NCI-H748 treated with DMSO at 0.1 percent for 48 hours (cell line): ENCODE data around the gene RCVRN.

ENCODE experiments used
- DNase-seq: peaks from one replicate; lab custom pipeline; 2025; lab: John Stamatoyannopoulos, UW

The RCVRN gene

DNA sequence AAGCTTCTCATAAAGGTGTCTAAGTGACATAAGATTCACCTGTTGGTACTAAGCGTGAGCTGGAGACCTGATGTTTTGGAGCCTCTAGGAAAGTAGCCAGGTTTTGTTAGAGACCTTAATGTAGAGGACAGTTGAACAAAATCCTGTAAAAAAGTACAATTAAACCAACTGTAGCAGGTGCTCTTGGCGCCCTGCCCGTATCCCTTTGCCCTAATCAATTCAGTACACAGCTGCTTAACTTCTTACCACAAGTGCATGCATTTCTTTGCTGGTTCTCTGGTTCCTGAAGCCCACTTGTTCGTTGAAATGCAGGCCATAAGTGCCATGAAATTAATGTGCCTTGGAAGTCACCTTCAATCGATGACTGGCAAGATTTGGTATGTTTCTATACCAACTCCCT, 54.9 kb downstream of the RCVRN start:
- no peak for DNase-seq
